BLaER1 treated with 17β-estradiol and CSF1 and Interleukin-3, amounts not matched to agents 10 nM and 100 nM (cell line): ENCODE data around the gene DGKH.

Experiments
- H3K27ac ChIP-seq, 11 experiments: shearing (Covaris generic); formaldehyde crosslinking; 2 replicates each; pipeline ENCODE4 v1.8.1; 2022
- H3K27me3 ChIP-seq, 11 experiments: shearing (Covaris generic); formaldehyde crosslinking; 2 replicates each; pipeline ENCODE4 v1.8.1; 2022
- H3K36me3 ChIP-seq, 11 experiments: shearing (Covaris generic); formaldehyde crosslinking; 2 replicates each; pipeline ENCODE4 v1.8.1; 2022
- H3K4me1 ChIP-seq, 10 experiments: shearing (Covaris generic); formaldehyde crosslinking; 2 replicates each; pipeline ENCODE4 v1.8.1; 2022
- H3K4me2 ChIP-seq, 11 experiments: shearing (Covaris generic); formaldehyde crosslinking; 2 replicates each; pipeline ENCODE4 v1.8.1; 2022
- H3K4me3 ChIP-seq, 10 experiments: shearing (Covaris generic); formaldehyde crosslinking; 2 replicates each; pipeline ENCODE4 v1.8.1; 2022
- H3K9ac ChIP-seq, 11 experiments: shearing (Covaris generic); formaldehyde crosslinking; 2 replicates each; pipeline ENCODE4 v1.8.1; 2022
- H3K9me3 ChIP-seq, 11 experiments: shearing (Covaris generic); formaldehyde crosslinking; replicated peaks in 1 of 11; 2 replicates each; pipeline ENCODE4 v1.8.1; 2022
- H4K20me1 ChIP-seq, 11 experiments: shearing (Covaris generic); formaldehyde crosslinking; 2 replicates each; pipeline ENCODE4 v1.8.1; 2022
- Cebpa-rat ChIP-seq, 11 experiments: shearing (Covaris generic); IDR thresholded peaks; 2 replicates each; pipeline ENCODE4 v1.8.1; 2022

Gene DGKH

GRCh38 chr13:42071672-42072419 lies 23.4 kb downstream of the DGKH start:
- Histone ChIP-seq H3K4me1 (peaks cover 0 to 17% (median 9%) of the 10 kb centered on the region in 10 experiments; a peak in 13 of 20 replicates), H3K36me3 (peaks cover 6 to 64% (median 29%) of the 10 kb centered on the region in 11 experiments; a peak in 16 of 22 replicates), H4K20me1 (peaks cover 0 to 28% (median 0%) of the 10 kb centered on the region in 11 experiments; a peak in 5 of 22 replicates), H3K27me3 (no peaks in the 10 kb centered on the region), H3K27ac (no peak overlapping the region), H3K4me2 (peak overlapping the region in 5 of 11 experiments; percentile 7 to 50 (median 20); a peak in 8 of 22 replicates), H3K4me3 (no peak overlapping the region), H3K9me3 (peaks cover 0 to 4% (median 0%) of the 10 kb centered on the region in 11 experiments; a peak in 2 of 22 replicates), H3K9ac (no peak overlapping the region)
- TF ChIP-seq Cebpa-rat (IDR thresholded peaks at IDR 0.05): no peak

DNA sequence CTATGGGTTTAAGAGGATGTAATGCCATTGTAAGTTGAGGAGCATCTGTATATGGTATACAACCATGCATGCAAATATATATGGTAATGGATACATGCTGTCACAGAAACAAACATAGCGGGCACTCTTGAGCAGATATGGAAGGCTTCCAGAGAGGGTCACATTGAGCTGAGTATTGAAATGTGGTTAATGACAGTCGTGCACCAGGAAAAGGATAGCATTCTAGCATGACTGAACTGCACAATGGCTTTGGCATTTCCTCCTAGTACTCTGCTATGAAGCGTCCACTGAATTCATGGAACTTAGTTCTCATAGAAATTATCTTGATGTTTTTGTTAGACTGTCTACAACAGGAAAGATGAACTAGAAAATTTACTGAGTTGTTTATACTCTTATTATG lies 25.2 kb downstream of the DGKH start:
- Histone ChIP-seq H4K20me1 (peaks cover 0 to 41% (median 0%) of the 10 kb centered on the region in 11 experiments; a peak in 5 of 22 replicates), H3K4me1 (peaks cover 0 to 13% (median 8%) of the 10 kb centered on the region in 10 experiments; a peak in 13 of 20 replicates), H3K36me3 (peaks cover 6 to 53% (median 29%) of the 10 kb centered on the region in 11 experiments; a peak in 16 of 22 replicates), H3K4me3 (no peak overlapping the region), H3K27ac (no peak overlapping the region), H3K4me2 (no peak overlapping the region), H3K27me3 (no peaks in the 10 kb centered on the region), H3K9ac (no peak overlapping the region), H3K9me3 (peaks cover 0 to 4% (median 0%) of the 10 kb centered on the region in 11 experiments; a peak in 2 of 22 replicates)
- no peak for TF ChIP-seq Cebpa-rat (IDR thresholded peaks at IDR 0.05)

DNA sequence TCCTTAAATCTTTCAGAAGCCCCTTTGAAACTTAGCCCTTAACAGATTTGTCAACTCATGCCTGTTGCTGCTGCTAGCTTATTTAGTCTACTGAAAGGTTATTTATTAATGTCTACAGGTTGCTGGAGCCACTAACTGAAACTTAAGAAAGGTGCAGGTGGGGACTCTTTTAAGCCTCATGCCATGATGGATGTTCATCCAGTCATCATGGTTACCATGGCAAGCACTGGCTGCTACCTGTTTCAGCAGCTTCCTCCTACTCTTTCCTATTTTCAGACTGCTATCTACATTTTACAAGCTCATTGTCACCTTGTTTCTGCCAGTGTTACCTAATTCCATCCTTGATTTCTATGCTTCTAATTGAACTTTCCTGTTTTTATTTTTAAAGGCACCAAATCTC lies 27.1 kb downstream of the DGKH start:
- H3K4me2 ChIP-seq: no peak overlapping the region
- H3K4me1 ChIP-seq: peaks cover 0 to 9% (median 6%) of the 10 kb centered on the region in 10 experiments; a peak in 9 of 20 replicates
- peaks cover 6 to 42% (median 18%) of the 10 kb centered on the region in 11 experiments; a peak in 16 of 22 replicates for H3K36me3 ChIP-seq
- peaks cover 0 to 4% (median 0%) of the 10 kb centered on the region in 11 experiments; a peak in 1 of 22 replicates for H3K9me3 ChIP-seq
- no peak overlapping the region for H3K9ac ChIP-seq
- no peak for TF ChIP-seq Cebpa-rat (IDR thresholded peaks at IDR 0.05)
- no peak overlapping the region for H3K4me3 ChIP-seq
- no peak overlapping the region for H3K27ac ChIP-seq
- H4K20me1 ChIP-seq: peaks cover 0 to 58% (median 0%) of the 10 kb centered on the region in 11 experiments; a peak in 4 of 22 replicates
- H3K27me3 ChIP-seq: no peaks in the 10 kb centered on the region

DNA sequence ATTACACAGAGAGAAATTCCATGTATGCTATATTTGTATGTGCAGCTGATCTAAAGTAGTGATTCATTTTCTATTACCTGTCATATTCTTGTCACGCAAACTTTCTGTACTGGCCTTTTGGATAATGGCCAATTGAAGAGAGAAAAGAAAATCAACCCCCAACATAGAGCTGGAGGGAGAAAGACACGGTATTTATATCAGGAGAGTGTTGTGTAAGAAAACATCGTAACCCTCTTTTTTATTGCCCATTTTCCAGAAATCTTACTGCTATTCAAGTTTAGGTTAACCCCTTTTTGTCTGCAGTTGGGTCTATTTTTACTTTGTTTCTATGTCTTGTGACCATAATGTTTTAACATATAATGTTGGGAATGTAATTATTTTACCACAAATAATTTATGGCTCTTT lies 27.9 kb downstream of the DGKH start:
- Histone ChIP-seq H3K4me1 (peaks cover 0 to 8% (median 6%) of the 10 kb centered on the region in 10 experiments; a peak in 9 of 20 replicates), H3K9ac (no peak overlapping the region), H3K27me3 (no peaks in the 10 kb centered on the region), H4K20me1 (peaks cover 0 to 58% (median 0%) of the 10 kb centered on the region in 11 experiments; a peak in 4 of 22 replicates), H3K36me3 (peaks cover 6 to 43% (median 14%) of the 10 kb centered on the region in 11 experiments; a peak in 17 of 22 replicates), H3K9me3 (peaks cover 0 to 9% (median 4%) of the 10 kb centered on the region in 11 experiments; a peak in 13 of 22 replicates), H3K27ac (no peak overlapping the region), H3K4me2 (no peak overlapping the region), H3K4me3 (no peak overlapping the region)
- TF ChIP-seq Cebpa-rat (IDR thresholded peaks at IDR 0.05): no peak

- Histone ChIP-seq H4K20me1 (peaks cover 0 to 50% (median 0%) of the 10 kb centered on the region in 11 experiments; a peak in 4 of 22 replicates), H3K36me3 (peaks cover 3 to 44% (median 21%) of the 10 kb centered on the region in 11 experiments; a peak in 19 of 22 replicates), H3K4me3 (no peak overlapping the region), H3K4me1 (peaks cover 0 to 8% (median 0%) of the 10 kb centered on the region in 10 experiments; a peak in 3 of 20 replicates), H3K4me2 (no peak overlapping the region), H3K27me3 (no peaks in the 10 kb centered on the region), H3K9me3 (peaks cover 3 to 17% (median 14%) of the 10 kb centered on the region in 11 experiments; a peak in 21 of 22 replicates), H3K27ac (no peak overlapping the region), H3K9ac (no peak overlapping the region)
- no peak for TF ChIP-seq Cebpa-rat (IDR thresholded peaks at IDR 0.05)
Observed at GRCh38 chr13:42078128-42078808, 29.8 kb downstream of the DGKH start.

DNA sequence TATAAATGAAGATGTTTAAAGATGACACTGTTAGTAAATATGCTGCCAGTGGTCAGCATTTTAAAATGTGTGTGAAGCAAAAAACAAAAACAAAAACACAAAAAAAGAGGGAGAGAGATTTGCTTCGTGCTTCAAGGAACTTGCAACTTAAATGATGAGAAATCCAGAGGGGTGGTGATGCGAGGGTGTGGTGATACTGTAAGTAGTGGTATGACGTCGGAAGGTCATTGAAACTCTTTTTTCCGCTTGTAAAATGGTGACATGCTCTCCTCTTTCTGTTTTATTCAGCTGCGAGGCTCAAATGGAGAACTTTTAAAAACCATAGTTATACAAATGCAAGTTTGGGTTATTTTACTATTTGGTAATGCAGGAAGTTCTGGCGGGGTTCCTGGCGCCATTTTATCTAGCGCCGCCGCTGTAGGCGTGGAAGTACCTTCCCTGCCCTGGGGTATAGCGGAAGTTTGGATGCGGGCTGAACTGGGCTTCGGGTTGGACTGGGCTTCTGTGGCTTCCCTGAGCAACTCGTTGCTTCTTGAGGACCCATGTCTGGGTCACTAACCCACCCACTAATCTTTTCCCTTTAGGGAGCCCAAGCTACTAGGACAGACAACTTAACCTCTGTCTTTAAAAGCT lies 34.8 kb downstream of the DGKH start:
- H4K20me1 ChIP-seq: peaks cover 0 to 18% (median 0%) of the 10 kb centered on the region in 11 experiments; a peak in 2 of 22 replicates
- no peak overlapping the region for H3K4me2 ChIP-seq
- no peak for TF ChIP-seq Cebpa-rat (IDR thresholded peaks at IDR 0.05)
- peaks cover 3 to 62% (median 42%) of the 10 kb centered on the region in 11 experiments; a peak in 20 of 22 replicates for H3K36me3 ChIP-seq
- peaks cover 12 to 52% (median 43%) of the 10 kb centered on the region in 11 experiments; a peak in 21 of 22 replicates for H3K9me3 ChIP-seq
- no peak overlapping the region for H3K27ac ChIP-seq
- H3K9ac ChIP-seq: no peak overlapping the region
- no peaks in the 10 kb centered on the region for H3K27me3 ChIP-seq
- peaks cover 0 to 17% (median 4%) of the 10 kb centered on the region in 10 experiments; a peak in 7 of 20 replicates for H3K4me1 ChIP-seq
- no peak overlapping the region for H3K4me3 ChIP-seq

DNA sequence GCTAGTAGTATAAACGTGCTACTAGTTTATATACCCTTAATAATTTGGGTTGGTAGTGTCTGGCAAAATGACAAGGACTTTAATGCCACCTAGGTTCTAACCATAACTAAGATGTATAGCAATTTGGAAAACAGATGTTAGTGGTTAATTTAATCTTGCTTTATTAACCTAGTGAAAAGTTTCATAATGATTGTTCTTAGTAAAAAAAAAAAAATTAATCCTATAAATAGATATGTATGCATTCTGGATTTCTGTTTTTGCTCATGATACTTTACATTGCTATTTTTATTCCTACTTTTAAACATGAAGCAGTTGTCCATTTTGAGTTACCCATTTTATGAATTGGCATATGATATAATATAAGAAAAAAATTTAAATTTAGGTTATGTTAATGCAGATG lies 36.3 kb downstream of the DGKH start:
- H3K4me2 ChIP-seq: no peak overlapping the region
- H3K27ac ChIP-seq: no peak overlapping the region
- H3K36me3 ChIP-seq: peaks cover 3 to 66% (median 42%) of the 10 kb centered on the region in 11 experiments; a peak in 20 of 22 replicates
- TF ChIP-seq Cebpa-rat (IDR thresholded peaks at IDR 0.05): no peak
- H3K4me1 ChIP-seq: peaks cover 0 to 17% (median 4%) of the 10 kb centered on the region in 10 experiments; a peak in 7 of 20 replicates
- H3K9ac ChIP-seq: no peak overlapping the region
- H3K4me3 ChIP-seq: no peak overlapping the region
- no peaks in the 10 kb centered on the region for H3K27me3 ChIP-seq
- peaks cover 12 to 52% (median 43%) of the 10 kb centered on the region in 11 experiments; a peak in 21 of 22 replicates for H3K9me3 ChIP-seq
- peaks cover 0 to 6% (median 0%) of the 10 kb centered on the region in 11 experiments; a peak in 2 of 22 replicates for H4K20me1 ChIP-seq

GRCh38 chr13:42086582-42086981 lies 38.1 kb downstream of the DGKH start:
- no peak overlapping the region; a peak in 1 of 22 replicates for H3K27ac ChIP-seq
- TF ChIP-seq Cebpa-rat (IDR thresholded peaks at IDR 0.05): no peak
- peaks cover 0 to 17% (median 4%) of the 10 kb centered on the region in 10 experiments; a peak in 7 of 20 replicates for H3K4me1 ChIP-seq
- H3K9ac ChIP-seq: no peak overlapping the region
- H3K27me3 ChIP-seq: no peaks in the 10 kb centered on the region
- H3K36me3 ChIP-seq: peaks cover 8 to 62% (median 42%) of the 10 kb centered on the region in 11 experiments; a peak in 20 of 22 replicates
- H3K4me2 ChIP-seq: peak overlapping the region in 1 of 11 experiments; percentile 37; a peak in 2 of 22 replicates
- H3K9me3 ChIP-seq: peaks cover 7 to 49% (median 39%) of the 10 kb centered on the region in 11 experiments; a peak in 21 of 22 replicates
- H4K20me1 ChIP-seq: peaks cover 0 to 6% (median 0%) of the 10 kb centered on the region in 11 experiments; a peak in 1 of 22 replicates
- H3K4me3 ChIP-seq: no peak overlapping the region
